BE2C (cell line): ENCODE results near the gene DRC1.

Experiments
- DNase-seq: peaks from one replicate; pipeline ENCODE4 v3.0.0-alpha.2; 2020
- H3K27me3 ChIP-seq: fragments of 250-450 bp; sonication (Bioruptor Pico); 2 replicates; pipeline ENCODE4 v1.5.1; 2020; ENCODE audit warnings: mild to moderate bottlenecking
- H3K36me3 ChIP-seq: fragments of 250-450 bp; sonication (Bioruptor Pico); 2 replicates; pipeline ENCODE4 v1.5.1; 2020; ENCODE audit warnings: mild to moderate bottlenecking
- H3K4me1 ChIP-seq: fragments of 250-450 bp; sonication (Bioruptor Pico); 2 replicates; pipeline ENCODE4 v1.5.1; 2020
- H3K4me3 ChIP-seq: 2 replicates; pipeline ENCODE4 v1.5.1; 2011; ENCODE audit warnings: low read depth, low read length
- H3K9me3 ChIP-seq: fragments of 250-450 bp; sonication (Bioruptor Pico); 2 replicates; pipeline ENCODE4 v1.5.1; 2020
- TF ChIP-seq, protein P1 (sequence below): IDR thresholded peaks from 2 replicates; pipeline ENCODE4 v1.5.1; 2012; ENCODE audit warnings: mild to moderate bottlenecking, low read depth, low read length

Gene DRC1

DNA sequence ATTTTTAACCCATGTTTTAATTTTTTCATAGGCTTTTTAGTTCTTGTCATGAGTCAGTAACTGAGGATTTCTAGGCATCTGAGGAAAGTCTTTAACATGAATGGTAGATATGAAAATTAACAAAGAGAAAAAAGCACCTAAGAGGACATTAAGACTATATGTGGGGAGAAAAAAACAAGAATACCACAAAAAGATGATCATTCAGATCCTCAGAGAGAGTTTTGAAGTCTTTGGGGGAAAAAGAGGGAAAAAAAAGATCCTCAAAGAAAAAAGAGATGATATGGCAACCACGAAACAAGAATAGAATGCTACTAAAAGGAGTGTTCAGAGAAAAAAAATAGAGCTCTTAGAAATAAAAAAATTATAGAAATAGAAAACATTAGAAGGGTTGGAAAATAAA lies 8.1 kb downstream of the DRC1 start:
- no peaks in the 10 kb centered on the region for H3K4me1 ChIP-seq
- no peak overlapping the region for H3K4me3 ChIP-seq
- TF ChIP-seq, protein P1, sequence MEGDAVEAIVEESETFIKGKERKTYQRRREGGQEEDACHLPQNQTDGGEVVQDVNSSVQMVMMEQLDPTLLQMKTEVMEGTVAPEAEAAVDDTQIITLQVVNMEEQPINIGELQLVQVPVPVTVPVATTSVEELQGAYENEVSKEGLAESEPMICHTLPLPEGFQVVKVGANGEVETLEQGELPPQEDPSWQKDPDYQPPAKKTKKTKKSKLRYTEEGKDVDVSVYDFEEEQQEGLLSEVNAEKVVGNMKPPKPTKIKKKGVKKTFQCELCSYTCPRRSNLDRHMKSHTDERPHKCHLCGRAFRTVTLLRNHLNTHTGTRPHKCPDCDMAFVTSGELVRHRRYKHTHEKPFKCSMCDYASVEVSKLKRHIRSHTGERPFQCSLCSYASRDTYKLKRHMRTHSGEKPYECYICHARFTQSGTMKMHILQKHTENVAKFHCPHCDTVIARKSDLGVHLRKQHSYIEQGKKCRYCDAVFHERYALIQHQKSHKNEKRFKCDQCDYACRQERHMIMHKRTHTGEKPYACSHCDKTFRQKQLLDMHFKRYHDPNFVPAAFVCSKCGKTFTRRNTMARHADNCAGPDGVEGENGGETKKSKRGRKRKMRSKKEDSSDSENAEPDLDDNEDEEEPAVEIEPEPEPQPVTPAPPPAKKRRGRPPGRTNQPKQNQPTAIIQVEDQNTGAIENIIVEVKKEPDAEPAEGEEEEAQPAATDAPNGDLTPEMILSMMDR, result no peak
- no peaks in the 10 kb centered on the region for H3K36me3 ChIP-seq
- DNase-seq, result no peak
- H3K27me3 ChIP-seq, result no peaks in the 10 kb centered on the region
- H3K9me3 ChIP-seq, result no peaks in the 10 kb centered on the region

DNA sequence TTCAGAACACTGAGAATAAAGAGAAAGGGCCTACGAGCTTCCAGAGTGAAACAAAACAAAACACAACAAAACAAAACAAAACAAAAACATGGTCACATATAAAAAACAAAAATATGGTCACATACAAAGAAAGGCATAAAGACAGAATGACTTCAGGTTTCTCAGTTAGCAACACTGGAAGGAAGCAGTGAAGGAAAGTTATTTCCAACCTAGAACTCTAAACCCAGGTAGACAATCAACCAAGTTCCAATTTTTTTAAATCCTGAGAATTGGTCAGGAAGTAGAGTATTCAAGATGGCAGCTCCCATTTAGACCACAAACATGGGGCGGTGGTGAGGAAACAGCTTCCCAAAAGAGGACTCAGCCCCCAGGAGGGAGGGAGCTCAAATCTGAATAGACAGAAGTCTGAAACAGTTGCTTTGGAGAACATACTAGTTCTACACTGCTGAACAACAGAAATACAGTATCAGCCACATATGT lies 9.1 kb downstream of the DRC1 start:
- H3K36me3 ChIP-seq, result no peaks in the 10 kb centered on the region
- no peaks in the 10 kb centered on the region for H3K9me3 ChIP-seq
- no peak for DNase-seq
- TF ChIP-seq, protein P1, result no peak
- H3K4me1 ChIP-seq, result no peaks in the 10 kb centered on the region
- no peak overlapping the region for H3K4me3 ChIP-seq
- H3K27me3 ChIP-seq, result no peaks in the 10 kb centered on the region

DNA sequence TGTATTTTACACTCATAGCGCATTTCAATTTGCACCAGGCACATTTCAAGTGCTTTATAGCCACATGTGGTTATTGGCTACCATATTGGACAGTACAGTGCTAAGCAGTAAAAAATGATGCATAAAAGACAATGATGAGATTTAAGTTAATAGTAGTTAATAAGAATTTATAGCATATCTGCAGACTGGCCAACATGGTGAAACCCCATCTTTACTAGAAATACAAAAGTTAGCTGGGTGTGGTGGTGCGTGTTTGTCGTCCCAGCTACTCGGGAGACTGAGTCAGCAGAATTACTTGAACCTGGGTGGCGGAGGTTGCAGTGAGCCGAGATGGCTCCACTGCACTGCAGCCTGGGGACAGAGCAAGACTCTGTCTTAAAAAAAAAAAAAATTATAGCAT lies 9.7 kb downstream of the DRC1 start:
- Histone ChIP-seq H3K4me1 (no peaks in the 10 kb centered on the region), H3K36me3 (no peaks in the 10 kb centered on the region), H3K9me3 (no peaks in the 10 kb centered on the region), H3K27me3 (no peaks in the 10 kb centered on the region), H3K4me3 (no peak overlapping the region)
- TF ChIP-seq, protein P1, result no peak
- no peak for DNase-seq

DNA sequence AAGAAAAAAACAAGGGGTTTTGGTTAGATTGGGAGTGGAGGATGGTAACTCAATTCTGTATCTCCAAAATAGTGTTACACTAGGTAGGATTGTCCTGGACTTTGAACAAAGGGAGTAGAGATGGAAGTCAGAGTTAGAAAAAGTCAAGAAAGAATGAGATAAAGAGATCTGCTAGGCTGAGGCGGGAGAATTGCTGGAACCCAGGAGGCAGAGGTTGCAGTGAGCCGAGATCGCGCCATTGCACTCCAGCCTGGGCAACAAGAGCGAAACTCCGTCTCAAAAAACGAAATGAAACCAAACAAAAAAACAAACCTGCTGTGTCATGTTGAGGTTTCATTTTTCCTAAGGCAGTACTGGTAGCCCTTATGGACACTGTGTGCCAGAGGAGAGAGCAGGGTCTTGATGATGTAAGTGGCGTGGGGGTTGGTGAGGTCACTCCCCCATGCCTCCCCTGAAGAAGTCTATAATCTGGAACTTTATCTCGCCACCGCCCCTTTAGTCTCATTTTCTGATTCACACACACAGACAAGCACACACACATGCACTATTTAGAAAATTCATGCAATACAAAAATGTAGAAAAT lies 10.5 kb downstream of the DRC1 start:
- Histone ChIP-seq H3K4me1 (no peaks in the 10 kb centered on the region), H3K27me3 (no peaks in the 10 kb centered on the region), H3K36me3 (no peaks in the 10 kb centered on the region), H3K4me3 (no peak overlapping the region), H3K9me3 (no peaks in the 10 kb centered on the region)
- TF ChIP-seq, protein P1, result no peak
- no peak for DNase-seq

DNA sequence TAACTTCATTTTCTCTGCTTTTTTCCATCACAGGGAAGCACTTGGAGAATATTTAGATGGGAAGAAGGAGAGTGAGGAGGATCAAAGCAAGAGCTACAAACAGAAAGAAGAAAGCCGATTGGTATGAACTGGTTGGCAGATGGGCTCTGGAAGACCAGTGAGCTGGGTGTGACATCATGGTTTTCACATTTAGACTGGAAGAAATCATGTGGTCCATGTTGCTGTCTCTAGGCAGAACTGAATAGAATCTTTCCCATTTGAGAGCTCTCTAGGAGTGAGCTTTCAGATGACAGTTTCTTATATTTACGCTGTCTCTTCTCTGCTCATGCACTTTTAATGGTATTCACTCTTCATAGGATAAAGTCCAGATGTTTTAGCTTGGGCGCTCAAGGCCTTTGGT lies 12.6 kb downstream of the DRC1 start:
- Histone ChIP-seq H3K27me3 (no peaks in the 10 kb centered on the region), H3K36me3 (no peaks in the 10 kb centered on the region), H3K4me1 (no peaks in the 10 kb centered on the region), H3K4me3 (no peak overlapping the region), H3K9me3 (no peaks in the 10 kb centered on the region)
- no peak for DNase-seq
- TF ChIP-seq, protein P1, result no peak

DNA sequence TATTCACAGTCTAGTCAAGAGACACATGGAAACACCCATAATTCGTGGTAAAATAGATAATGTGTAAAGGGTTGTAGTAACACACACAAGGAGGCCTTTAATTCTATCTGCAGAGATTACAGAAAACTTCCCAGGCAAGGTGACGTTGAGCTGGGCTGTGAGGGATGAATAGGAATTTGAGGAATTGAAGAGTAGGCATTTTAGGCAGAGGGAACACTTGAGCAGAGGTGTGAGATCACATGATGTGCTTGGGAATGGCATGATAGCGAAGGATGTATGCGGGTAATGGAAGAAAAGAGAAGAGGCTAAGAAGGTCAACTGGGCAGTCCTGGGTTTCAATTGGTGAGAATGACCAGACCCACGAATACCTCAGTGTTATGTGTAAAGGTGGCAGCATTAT lies 20.2 kb downstream of the DRC1 start:
- H3K27me3 ChIP-seq, result no peaks in the 10 kb centered on the region
- DNase-seq, result no peak
- TF ChIP-seq, protein P1, result no peak
- no peak overlapping the region for H3K4me3 ChIP-seq
- H3K36me3 ChIP-seq, result no peaks in the 10 kb centered on the region
- no peaks in the 10 kb centered on the region for H3K9me3 ChIP-seq
- no peaks in the 10 kb centered on the region for H3K4me1 ChIP-seq
